SH-SY5Y (cell line): ENCODE results near the gene HIVEP3.
A peak's percentile ranks its signal among the peaks of the same experiment; 100 is the strongest.

Experiments
- GATA2 ChIP-seq: IDR thresholded peaks from 2 replicates; pipeline ENCODE4 v1.6.1; 2011; ENCODE audit warnings: mild to moderate bottlenecking, low read depth, low read length
- GATA3 ChIP-seq: IDR thresholded peaks from 2 replicates; pipeline ENCODE4 v1.6.1; 2011; ENCODE audit warnings: low read depth, mild to moderate bottlenecking, low read length, moderate library complexity

GRCh38 chr1:41660570-41661427 lies 257.9 kb downstream of the HIVEP3 start:
- TF ChIP-seq GATA2 (peak; percentile 66; the same call in 1 of the 2 replicates), GATA3 (no peak)
